Activated T-cell treated with anti-CD3 and anti-CD28 coated beads, Interleukin-2, amount 50 U/mL, for 72 hours (primary cell): ENCODE measurements around the gene MORN3. TPM values are rescaled to one million over a fixed set of nuclear protein-coding genes. Genes with fewer than 3 reads are reported as not detected.
A peak's percentile ranks its signal among the peaks of the same experiment; 100 is the strongest.
"Not testable (repeated sequence)": the region's sequence is repeated elsewhere in the genome, so short reads cannot be mapped to it uniquely, and the experiment has no call there.

Source experiments
- ATAC-seq, 2 donors: fragments of 150-1000 bp; cut with Tn5 transposase; replicated peaks in 1 of 2; 2 replicates each; pipeline ENCODE4 v1.10.0; 2021; ENCODE audit warnings: moderate library complexity in 2 of 2, mild to moderate bottlenecking in 1 of 2
- DNase-seq, 2 donors: peaks; one replicate each; pipeline ENCODE4 v3.0.0; 2021 to 2022; ENCODE audit warnings: mixed read lengths in 1 of 2
- H3K27ac Mint-ChIP-seq: one replicate; pipeline ENCODE4 v1.8.0; 2022; ENCODE audit warnings: mild to moderate bottlenecking, moderate library complexity, mixed read lengths
- H3K27me3 Mint-ChIP-seq: one replicate; pipeline ENCODE4 v1.8.0; 2022; ENCODE audit warnings: low read depth, mixed read lengths
- H3K36me3 Mint-ChIP-seq, 2 donors: one replicate each; pipeline ENCODE4 v1.8.0; 2022; ENCODE audit warnings: mixed read lengths in 2 of 2, mild to moderate bottlenecking in 1 of 2; ENCODE audit not compliant: insufficient read depth in 2 of 2
- H3K4me1 Mint-ChIP-seq: one replicate; pipeline ENCODE4 v1.8.0; 2022; ENCODE audit warnings: low read depth, mixed read lengths
- H3K4me3 Mint-ChIP-seq, 2 donors: one replicate each; pipeline ENCODE4 v1.8.0; 2022; ENCODE audit warnings: mild to moderate bottlenecking in 2 of 2, mixed read lengths in 2 of 2, moderate library complexity in 2 of 2
- H3K9me3 Mint-ChIP-seq, 2 donors: one replicate each; pipeline ENCODE4 v1.8.0; 2022; ENCODE audit warnings: mixed read lengths in 2 of 2
- total RNA-seq, 2 donors: library from RNA; stranded (reverse); gene quantifications; one replicate each; pipeline ENCODE4 v1.2.3, GENCODE V29; 2022

Gene MORN3
- total RNA-seq, 2 donors from 2014 or later: 2.4 to 3.2 TPM

DNA sequence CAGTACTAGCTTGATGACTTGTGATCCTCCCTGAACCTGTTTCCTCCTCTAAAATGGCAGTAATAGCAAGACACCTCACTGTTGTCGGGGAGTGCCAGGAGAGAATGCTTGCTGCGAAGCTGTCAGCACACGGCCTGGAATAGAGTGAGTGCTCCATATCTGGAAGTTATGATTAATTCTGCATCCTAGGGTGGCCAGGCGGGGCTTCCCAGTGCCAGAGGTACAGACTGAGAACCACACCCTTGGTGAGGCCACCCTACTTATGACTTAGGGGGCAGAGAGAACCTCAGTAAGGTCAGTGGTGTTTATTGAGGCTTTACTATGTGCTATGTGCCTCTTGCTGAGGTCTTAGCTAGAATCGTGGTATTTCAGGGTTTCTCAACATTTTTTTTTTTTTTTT lies 20.1 kb downstream of the MORN3 start:
- Mint-ChIP-seq H3K4me3 (no peak overlapping the region), H3K27ac (peak overlapping the region; percentile 15), H3K36me3 (no peaks in the 10 kb centered on the region), H3K9me3 (no peaks in the 10 kb centered on the region), H3K27me3 (no peaks in the 10 kb centered on the region), H3K4me1 (peaks cover 24% of the 10 kb centered on the region)
- ATAC-seq (peak; percentile 24 to 26), DNase-seq (no peak)

DNA sequence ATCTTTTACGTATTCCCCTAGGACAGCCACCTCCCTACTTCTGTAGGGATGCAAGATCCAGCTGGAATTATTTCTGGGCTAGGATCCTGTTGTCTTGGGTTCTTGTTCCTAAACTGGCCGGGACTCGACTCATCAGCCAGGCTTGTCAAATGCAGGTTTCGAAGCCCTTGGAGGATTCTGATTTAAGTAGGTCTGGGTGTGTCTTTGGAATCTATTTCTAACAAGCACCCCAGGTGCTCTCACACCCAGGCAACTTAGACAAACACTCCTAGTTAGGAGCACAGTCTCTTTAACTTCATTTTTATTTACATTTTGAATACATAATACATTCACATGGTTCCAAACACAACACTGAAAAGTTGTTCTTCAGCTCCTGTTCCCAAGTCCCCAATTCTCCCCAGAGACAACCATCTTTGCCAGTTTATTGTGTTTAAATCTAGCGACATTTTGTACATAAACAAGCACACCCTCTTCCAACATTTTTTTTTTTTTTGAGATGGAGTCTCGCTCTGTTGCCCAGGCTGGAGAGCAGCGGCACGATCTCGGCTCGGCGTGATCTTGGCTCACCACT lies 20.9 kb downstream of the MORN3 start:
- no peak overlapping the region for H3K4me3 Mint-ChIP-seq
- no peak overlapping the region for H3K27ac Mint-ChIP-seq
- no peaks in the 10 kb centered on the region for H3K9me3 Mint-ChIP-seq
- H3K4me1 Mint-ChIP-seq: peaks cover 20% of the 10 kb centered on the region
- no peaks in the 10 kb centered on the region for H3K36me3 Mint-ChIP-seq
- no peak for DNase-seq
- H3K27me3 Mint-ChIP-seq: no peaks in the 10 kb centered on the region
- no peak for ATAC-seq

DNA sequence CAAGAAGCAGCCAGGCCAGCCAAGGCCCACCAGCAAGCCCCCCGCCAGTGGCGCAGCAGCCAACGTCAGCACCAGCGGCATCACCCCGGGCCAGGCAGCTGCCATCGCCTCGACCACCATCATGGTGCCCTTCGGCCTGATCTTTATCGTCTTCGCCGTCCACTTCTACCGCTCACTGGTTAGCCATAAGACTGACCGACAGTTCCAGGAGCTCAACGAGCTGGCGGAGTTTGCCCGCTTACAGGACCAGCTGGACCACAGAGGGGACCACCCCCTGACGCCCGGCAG lies 28.2 kb downstream of the MORN3 start:
- Mint-ChIP-seq H3K27ac (no peak overlapping the region), H3K9me3 (no peaks in the 10 kb centered on the region), H3K4me3 (no peak overlapping the region), H3K4me1 (peaks cover 21% of the 10 kb centered on the region), H3K27me3 (no peaks in the 10 kb centered on the region), H3K36me3 (peaks cover 0 to 6% of the 10 kb centered on the region in 2 donors)
- ATAC-seq (no peak), DNase-seq (no peak)

DNA sequence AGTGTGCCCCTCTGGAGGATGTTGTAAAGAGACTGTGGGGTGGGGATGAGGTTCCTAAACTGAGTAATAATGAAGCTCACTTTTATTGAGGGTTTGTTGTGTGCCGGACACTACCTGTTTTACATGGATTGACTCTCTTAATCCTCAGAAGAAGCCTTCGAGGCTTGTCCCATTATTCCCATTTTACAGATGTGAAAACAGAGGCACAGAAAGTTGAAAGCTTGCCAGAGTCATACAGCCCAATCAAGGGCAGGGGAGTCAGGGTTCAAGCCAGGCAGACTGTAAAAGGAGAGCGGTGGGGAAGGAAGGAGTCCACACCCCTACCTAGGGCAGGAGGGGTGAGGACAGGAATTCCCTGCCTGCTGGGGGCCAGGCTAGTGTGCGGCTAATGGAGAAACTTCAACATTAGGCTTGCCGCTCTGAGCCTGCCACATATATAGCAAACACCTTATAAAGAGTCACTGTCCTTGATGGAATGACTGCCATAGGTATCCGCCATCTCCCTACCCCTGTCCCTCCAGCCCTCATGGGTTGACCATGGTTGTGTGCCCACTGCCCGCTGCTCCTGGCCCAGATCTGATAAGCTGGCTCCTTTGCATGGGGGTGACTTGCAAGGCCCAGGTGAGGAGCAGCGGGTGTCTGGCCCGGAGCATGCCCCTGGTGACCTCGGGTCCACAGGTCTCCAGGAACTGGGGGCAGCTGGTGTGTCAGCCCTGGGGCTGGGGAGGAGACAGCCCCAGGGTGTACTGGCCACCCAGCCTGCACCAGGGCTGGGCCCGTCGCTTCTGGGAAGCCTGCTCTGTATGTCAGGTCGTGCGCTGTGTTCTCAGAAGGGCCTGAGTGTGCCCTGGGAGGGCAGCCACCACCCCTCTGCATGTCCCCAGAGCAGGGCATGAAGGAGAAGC lies 30.9 kb downstream of the MORN3 start:
- Mint-ChIP-seq H3K4me3 (peak overlapping the region; percentile 76 to 78), H3K36me3 (peaks cover 0 to 6% of the 10 kb centered on the region in 2 donors), H3K4me1 (peaks cover 42% of the 10 kb centered on the region), H3K27me3 (no peaks in the 10 kb centered on the region), H3K27ac (peak overlapping the region; percentile 92), H3K9me3 (no peaks in the 10 kb centered on the region)
- DNase-seq (no peak), ATAC-seq (no peak)

DNA sequence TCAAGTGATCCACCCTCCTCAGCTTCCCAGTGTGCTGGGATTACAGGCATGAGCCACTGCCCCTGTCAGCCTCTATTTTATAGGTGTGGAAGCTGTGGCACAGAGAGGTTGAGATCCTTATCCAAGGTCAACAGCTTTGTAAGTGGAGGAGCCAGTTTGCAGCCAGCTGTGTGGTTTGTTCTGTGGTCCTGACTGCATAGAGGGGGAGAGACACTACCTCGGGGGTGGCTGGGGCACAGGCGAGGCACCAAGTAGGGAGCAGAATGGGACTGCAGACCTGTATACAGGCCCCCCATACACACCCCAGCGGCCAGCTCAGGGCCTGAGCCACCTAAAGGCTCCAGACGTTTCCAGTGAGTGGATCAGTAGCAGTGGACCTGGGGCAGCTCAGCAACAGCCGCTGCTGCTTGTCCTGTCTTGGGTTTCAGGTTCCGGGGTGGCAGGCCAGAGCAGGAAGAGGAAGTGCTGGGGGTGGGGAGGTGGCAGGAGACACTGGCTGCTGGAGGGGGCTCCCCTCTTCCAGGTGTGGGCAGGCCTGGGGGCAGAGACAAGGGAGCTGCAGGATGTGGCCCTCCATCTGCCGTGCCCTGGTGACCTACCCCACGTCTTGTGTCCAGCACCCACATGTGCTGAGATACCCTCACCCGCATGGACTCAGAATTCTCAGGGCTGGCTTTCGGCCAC lies 32.1 kb downstream of the MORN3 start:
- Mint-ChIP-seq H3K4me3 (peak overlapping the region; percentile 76 to 78), H3K9me3 (no peaks in the 10 kb centered on the region), H3K27ac (peak overlapping the region; percentile 92), H3K27me3 (no peaks in the 10 kb centered on the region), H3K36me3 (peaks cover 0 to 6% of the 10 kb centered on the region in 2 donors), H3K4me1 (peaks cover 52% of the 10 kb centered on the region)
- ATAC-seq (peak; percentile 75 to 85), DNase-seq (peak; percentile 63 to 65)

DNA sequence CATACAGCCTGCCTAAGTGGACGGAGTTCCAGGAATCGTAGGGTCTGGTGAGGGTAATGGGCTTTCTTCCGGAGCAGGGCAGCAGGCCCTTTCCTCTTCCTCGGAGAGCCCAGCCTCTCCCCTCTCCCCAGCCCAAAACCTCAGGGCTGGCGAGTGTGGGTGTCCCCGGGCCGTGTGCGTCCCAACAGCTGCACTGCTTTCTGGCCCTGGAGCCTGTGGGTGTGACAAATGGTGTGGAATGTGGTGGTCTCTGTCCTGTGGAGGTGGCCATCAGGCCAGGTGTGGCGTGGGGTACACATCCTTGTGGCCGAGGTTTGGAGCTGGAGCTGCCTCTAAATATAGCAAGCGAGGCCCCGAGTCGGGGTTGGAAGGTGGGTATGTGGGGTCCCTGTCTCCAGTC lies 34.6 kb downstream of the MORN3 start:
- Mint-ChIP-seq H3K27me3 (no peaks in the 10 kb centered on the region), H3K9me3 (no peaks in the 10 kb centered on the region), H3K4me1 (peaks cover 78% of the 10 kb centered on the region), H3K27ac (peak overlapping the region; percentile 91), H3K4me3 (peak overlapping the region; percentile 13 to 37), H3K36me3 (peaks cover 0 to 2% of the 10 kb centered on the region in 2 donors)
- no peak for DNase-seq
- no peak for ATAC-seq

DNA sequence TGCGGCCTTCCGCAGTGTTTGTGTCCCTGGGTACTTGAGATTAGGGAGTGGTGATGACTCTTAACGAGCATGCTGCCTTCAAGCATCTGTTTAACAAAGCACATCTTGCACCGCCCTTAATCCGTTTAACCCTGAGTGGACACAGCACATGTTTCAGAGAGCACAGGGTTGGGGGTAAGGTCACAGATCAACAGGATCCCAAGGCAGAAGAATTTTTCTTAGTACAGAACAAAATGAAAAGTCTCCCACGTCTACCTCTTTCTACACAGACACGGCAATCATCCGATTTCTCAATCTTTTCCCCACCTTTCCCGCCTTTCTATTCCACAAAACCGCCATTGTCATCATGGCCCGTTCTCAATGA lies 35.6 kb downstream of the MORN3 start:
- ATAC-seq, DNase-seq, H3K9me3 Mint-ChIP-seq, H3K27ac Mint-ChIP-seq, H3K27me3 Mint-ChIP-seq, H3K4me3 Mint-ChIP-seq, H3K36me3 Mint-ChIP-seq: not testable (repeated sequence)
- H3K4me1 Mint-ChIP-seq: peaks cover 88% of the 10 kb centered on the region

DNA sequence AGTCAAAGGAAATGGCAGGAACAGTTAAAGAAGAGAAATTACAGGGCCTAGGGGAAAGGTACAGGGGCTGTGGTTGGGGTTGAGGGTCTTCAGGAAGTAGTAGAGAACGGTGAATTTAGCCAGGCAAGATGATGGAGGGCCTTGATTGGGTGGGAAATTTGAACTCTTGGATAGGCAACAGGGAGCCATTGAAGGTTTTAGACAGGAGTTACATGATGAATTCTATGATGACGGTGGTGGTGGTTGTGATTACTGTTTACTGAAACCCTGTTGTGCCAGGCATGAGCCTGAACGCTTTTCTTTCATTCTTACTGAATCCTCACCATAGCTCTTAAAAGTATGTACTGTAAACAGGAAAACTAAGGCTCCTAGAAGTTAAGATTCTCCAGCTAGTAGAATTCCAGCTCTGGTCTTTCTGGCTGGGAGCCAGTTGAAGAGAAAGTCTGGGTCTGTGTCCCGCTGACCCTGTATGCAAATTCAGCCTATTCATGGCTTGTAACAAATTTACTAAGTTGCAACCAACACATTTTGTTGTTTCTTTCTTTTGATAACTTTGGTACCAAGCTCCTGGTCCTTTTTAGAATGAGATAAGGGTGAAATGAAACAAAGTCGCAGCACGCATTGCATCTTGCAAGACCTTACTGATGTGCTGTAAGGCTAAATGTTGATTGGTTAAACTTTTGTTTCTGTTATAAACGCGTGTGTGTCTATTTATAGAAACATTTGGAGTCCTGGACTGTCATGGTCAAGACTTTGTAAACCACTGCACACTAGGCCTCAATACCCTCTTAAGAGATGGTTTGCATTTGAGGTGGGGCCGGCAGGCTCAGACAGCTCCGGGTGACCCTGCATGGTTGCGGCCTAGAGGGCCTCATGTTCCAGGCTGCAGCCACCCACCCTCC lies 37.1 kb downstream of the MORN3 start:
- no peaks in the 10 kb centered on the region for H3K9me3 Mint-ChIP-seq
- peaks cover 92% of the 10 kb centered on the region for H3K4me1 Mint-ChIP-seq
- no peaks in the 10 kb centered on the region for H3K27me3 Mint-ChIP-seq
- DNase-seq (no peak), ATAC-seq (no peak)
- H3K36me3 Mint-ChIP-seq: peaks cover 2 to 4% of the 10 kb centered on the region in 2 donors
- H3K27ac Mint-ChIP-seq: peak overlapping the region; percentile 77
- peak overlapping the region; percentile 31 to 43 for H3K4me3 Mint-ChIP-seq

DNA sequence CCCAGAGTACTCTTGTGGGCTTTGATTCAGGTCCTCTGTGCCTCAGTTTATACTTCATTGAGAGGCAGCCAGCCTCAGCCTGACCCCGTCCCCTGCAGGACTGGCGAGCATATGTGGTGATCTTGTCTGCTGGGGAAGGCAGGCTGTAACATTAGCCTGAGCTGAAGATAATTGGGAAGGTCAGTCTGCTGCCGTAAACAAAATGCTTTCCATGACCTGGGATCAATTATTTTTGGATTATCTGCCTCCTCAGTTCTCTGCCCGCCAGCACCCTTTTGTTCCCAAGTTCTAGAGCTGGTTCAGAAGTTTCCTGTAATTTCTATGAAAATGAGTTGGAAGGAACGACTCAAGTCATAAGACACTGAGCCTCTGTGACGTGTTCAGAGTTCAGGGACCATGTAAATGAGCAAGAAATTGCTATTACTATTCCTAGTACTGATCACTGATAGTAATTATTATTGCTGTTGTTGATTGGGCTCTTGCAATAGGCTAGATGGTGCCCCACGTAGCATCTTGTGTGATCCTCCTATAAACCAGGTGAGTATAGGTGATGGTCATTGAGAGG lies 38.6 kb downstream of the MORN3 start:
- H3K27ac Mint-ChIP-seq: peak overlapping the region; percentile 86
- H3K9me3 Mint-ChIP-seq: no peaks in the 10 kb centered on the region
- peak overlapping the region; percentile 35 to 93 for H3K4me3 Mint-ChIP-seq
- H3K4me1 Mint-ChIP-seq: peaks cover 78% of the 10 kb centered on the region
- ATAC-seq (no peak), DNase-seq (no peak)
- no peaks in the 10 kb centered on the region for H3K27me3 Mint-ChIP-seq
- peaks cover 2 to 4% of the 10 kb centered on the region in 2 donors for H3K36me3 Mint-ChIP-seq

DNA sequence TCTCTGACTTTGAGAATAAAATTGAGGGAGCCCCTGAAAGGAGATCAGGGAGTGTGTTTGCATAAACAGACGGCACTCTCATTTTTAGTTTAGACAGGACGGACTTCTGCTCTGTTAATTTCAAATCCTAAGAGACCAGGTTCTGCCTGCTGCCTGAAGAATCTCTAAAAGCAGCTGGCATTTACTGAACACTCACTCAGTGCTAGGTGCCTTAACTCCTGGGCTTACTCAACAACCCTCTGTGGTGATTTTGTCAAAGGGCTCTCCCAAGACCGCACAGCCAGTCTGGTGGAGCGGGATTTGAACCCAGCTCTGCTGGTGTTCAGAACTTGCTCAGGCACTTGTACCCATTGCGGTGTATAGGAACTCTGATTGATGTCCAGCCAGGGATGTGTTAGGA lies 40.9 kb downstream of the MORN3 start:
- Mint-ChIP-seq H3K27me3 (no peaks in the 10 kb centered on the region), H3K4me3 (peak overlapping the region; percentile 88 to 93), H3K36me3 (peaks cover 2 to 4% of the 10 kb centered on the region in 2 donors), H3K4me1 (peaks cover 70% of the 10 kb centered on the region), H3K27ac (peak overlapping the region; percentile 99), H3K9me3 (no peaks in the 10 kb centered on the region)
- DNase-seq (peak; percentile 16 to 28), ATAC-seq (no peak)

DNA sequence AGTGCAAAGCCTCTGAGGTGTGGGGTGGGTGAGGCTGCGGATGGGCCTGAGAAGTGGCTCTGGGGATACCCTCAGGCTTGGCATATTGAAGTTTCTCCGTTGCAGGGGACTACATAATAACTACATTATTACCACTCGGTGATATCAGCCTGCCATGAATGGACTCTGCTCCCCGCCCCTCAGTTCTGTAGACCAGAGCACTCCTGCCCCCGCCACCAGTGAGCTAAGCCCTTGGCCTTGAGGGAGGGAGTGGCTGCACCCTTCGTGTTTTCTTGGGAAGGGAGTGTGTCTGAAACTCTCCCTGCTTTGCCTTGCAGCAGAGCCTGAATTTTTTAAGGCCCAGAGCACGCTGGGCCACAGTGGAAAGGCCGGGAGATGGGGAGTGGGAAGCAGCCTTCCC lies 41.4 kb downstream of the MORN3 start:
- DNase-seq (peak; percentile 27 to 29), ATAC-seq (no peak)
- Mint-ChIP-seq H3K27ac (peak overlapping the region; percentile 99), H3K4me3 (peak overlapping the region; percentile 88 to 93), H3K36me3 (peaks cover 2 to 4% of the 10 kb centered on the region in 2 donors), H3K27me3 (no peaks in the 10 kb centered on the region), H3K9me3 (no peaks in the 10 kb centered on the region), H3K4me1 (peaks cover 70% of the 10 kb centered on the region)

DNA sequence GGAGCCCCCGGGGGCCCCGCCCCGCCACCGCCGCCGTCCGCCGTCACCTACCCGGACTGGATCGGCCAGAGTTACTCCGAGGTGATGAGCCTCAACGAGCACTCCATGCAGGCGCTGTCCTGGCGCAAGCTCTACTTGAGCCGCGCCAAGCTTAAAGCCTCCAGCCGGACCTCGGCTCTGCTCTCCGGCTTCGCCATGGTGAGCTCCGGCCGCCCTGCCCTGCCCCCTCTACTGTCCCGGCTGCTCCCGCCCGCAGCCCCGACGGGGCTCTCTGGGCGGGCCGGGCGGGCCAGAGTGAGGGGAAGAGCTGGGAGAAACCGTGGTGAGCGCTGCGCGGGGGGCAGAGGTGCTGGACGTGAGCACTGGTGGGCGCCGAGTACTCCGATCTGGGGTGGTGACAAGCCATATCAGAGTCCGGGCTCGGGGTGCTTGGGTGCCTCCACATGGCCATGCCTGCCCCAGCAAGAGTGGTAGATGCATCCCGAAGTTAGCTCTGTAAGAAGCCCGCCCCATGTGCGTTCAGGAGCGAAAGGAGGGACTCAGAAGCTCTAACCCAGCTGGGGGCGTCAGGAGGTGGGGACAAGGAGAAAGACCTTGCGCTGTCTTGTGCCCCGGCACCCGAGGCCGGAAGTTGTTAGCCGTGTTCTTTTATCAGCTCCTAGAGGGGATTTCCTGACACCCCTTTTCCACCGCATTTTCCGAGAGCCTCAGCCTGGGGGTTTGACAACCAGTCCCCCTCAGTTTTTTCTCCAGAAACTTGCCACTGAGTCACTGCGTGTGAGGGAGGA lies 42.4 kb downstream of the MORN3 start:
- Mint-ChIP-seq H3K9me3 (no peaks in the 10 kb centered on the region), H3K27ac (peak overlapping the region; percentile 99), H3K27me3 (no peaks in the 10 kb centered on the region), H3K36me3 (peaks cover under 1 to 4% of the 10 kb centered on the region in 2 donors), H3K4me3 (peak overlapping the region; percentile 88 to 93), H3K4me1 (peaks cover 60% of the 10 kb centered on the region)
- ATAC-seq: peak; percentile 61 to 67
- peak; percentile 82 to 90 for DNase-seq
